Measurements from ENCODE around the gene RPL3.
A peak's percentile ranks its signal among the peaks of the same experiment; 100 is the strongest.
"Not testable (repeated sequence)": the region's sequence is repeated elsewhere in the genome, so short reads cannot be mapped to it uniquely, and the experiment has no call there.

RPL3 gene

DNA sequence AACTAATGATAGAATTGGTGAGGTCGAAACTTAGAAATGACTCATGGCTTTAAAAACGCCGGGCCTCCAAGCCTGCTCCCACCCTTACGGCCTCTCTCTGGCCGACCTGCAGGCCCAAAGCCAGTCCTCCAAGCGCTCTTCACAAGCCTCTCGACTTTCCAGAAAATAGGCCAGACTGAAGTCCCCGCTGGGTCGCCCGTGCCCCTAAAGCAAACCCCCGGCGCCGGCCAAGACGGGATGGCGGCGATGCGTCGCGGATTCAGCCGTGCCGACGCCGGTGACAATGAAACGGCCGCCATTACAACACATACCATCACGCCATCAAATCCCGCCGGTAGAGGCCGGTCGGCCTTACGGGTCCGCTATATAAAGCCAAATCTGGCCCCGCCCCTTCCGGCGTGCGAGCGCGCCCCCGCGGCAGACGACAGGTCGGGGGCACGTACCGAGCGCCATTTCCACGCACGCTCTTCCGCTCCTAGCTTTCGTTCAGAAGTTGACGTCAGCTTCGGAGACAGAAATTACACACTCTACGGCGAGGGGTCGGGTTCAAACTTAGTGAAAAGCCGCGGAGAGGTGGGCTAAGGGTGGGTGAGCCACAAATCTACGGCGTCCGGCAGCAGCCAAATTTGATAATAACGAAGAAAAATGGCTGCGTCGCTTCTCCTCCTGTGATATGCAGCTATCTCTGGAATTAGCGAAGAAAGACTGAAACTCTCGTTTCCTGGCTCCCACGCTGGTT lies at the start of gene RPL3:
Gene RPL3, minus strand, starts transcription at position 340 of the 739 bp plus-strand sequence. Its CDS starts 26 bp downstream, at position 314.
- DNase-seq = peak; percentile 98

DNA sequence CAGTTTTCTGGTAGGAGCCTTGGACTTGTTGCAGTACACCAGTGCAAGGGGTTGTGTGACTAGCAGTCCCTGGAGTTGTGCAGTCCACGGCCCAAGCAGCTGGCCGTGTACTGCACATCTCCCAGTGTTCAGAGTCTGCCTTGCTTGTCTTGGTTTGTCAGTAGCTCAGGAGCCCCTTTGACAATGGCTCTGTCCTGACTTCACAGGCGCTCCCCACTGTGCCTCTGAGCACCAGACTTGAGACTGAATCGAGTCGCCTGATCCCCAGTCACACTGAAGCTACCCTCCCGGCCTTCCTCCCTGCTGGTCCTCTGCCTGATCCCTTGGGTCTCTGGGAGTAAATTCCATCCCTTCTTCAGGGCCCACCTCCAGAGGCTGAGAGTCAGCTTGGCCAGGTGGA lies 49.8 kb upstream of the RPL3 start:
- no peak for DNase-seq

GRCh38 chr22:39368461-39368911 lies 49.1 kb upstream of the RPL3 start:
- DNase-seq = no peak

DNA sequence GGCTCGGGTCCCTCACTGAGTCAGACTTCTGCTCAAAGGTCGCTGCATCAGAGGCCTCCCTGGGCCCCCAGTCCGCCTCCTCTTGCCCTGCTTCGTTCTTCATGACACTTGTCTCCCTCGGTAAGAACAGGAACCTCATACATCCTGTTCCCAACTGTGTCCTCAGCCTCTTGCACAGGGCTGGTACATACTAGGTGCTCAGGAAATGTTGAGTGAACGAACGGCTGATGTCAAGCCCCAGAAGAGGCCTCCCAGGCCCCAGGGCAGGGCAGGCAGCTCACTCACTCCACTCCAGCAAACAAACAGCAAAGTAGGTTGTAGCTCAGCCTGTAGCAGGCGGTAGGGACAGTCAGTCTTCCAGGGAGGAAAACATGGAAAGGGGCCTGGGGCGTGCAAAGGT lies 47.6 kb upstream of the RPL3 start:
- no peak for DNase-seq

- no peak for DNase-seq
These were observed 46.0 kb upstream of the RPL3 start for GRCh38 chr22:39365492-39365780.

DNA sequence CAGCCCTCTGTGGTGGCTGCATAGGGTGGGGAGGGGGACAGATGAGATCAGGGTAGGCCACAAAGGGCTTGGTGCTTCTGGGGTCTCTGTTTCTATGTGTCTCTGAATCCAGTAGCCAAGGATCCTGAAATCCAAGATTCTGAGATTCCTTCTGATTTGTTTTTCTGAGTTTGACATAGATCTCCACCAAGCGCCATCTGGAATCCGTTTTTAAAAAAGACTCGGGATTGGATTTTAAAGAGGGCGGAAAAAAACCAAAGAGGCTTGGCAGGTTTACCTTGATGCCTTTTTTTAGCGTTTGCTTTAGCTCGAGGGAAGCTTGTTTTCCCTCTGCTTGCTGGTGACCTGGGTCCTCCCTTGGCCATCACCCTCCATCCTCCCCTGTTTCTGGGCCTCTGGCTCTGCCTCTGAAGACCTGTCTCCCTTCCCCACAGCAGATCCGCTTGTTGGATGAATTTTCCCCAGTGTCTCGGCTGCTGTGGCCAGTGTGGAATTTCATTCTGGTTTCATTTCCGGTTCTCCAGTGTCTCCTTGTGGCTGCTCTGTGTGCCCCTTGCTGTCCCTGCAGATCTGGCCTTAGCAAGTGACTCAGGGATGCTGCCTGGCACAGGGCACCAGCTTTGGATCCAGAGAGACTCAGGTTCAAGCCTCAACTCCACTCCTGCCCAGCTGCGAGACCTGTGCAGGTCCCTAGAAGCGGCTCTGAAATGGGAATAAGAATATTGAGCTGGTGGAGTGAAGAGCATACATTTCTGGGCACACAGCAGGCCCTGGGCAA lies 45.5 kb upstream of the RPL3 start:
- DNase-seq = peak; percentile 39

GRCh38 chr22:39363751-39364515 lies 44.5 kb upstream of the RPL3 start:
- DNase-seq = no peak

GRCh38 chr22:39362932-39363331 lies 43.5 kb upstream of the RPL3 start:
- DNase-seq = no peak

DNA sequence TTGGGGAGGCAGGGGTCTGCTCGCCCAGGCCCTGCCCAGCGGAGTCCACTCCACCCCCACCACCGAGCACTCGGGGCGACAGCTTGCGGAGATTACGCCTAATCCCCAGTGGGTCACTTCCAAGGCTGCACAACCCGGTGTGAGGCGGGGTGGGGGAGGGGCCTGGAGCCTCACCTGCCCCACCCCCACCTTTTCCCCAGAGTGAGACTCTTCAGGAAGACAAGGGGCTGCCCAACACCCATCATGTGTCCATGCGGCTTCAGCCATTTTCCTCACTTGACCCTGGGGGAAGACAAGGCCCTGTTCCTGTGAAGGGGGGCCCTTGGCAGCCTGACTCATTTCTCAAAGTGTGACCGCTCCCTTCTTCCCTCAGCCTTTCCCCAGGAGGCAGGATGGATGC lies 42.8 kb upstream of the RPL3 start:
- no peak for DNase-seq

GRCh38 chr22:39361496-39361895 lies 42.1 kb upstream of the RPL3 start:
- DNase-seq = no peak

GRCh38 chr22:39360674-39361413 lies 41.4 kb upstream of the RPL3 start:
- DNase-seq = peak; percentile 60

GRCh38 chr22:39360242-39360641 lies 40.8 kb upstream of the RPL3 start:
- DNase-seq = no peak

DNA sequence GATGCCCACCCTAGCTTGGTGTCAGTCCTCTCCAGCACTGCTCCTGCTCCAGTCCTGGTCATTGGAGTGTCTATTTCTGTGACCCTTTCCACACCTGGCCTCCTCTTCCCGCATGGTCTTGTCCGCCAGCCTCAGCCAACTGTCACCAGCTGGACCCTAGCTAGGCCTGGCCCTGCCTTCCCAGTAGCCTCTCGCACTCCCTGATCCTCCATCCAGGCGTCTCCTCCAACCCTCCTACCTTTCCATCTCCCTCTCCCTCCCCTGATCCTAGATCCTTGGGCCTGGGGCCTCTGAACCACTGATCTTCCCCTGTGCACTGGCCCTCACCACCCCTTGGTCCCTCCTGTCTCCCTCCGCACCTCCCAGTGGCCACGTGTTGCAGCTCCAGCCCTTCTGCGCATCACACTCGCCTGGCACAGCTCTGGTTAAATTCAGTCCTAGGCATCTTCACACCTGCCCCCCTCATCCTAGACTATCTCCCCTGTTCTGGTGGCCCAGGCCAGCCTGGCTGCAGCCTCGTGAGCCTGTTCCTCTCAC lies 40.3 kb upstream of the RPL3 start:
- DNase-seq = no peak

DNA sequence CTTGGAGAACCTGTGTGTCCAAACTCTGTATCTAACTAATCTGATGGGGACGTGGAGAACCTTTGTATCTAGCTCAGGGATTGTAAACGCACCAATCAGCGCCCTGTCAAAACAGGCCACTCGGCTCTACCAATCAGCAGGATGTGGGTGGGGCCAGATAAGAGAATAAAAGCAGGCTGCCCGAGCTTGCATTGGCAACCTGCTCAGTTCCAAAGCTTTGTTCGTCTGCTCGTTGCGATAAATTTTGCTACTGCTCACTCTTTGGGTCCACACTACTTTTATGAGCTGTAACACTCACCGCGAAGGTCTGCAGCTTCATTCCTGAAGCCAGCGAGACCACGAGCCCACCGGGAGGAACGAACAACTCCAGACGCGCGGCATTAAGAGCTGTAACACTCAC lies 38.8 kb upstream of the RPL3 start:
- not testable (repeated sequence) for DNase-seq

- DNase-seq = not testable (repeated sequence)
These were observed 38.0 kb upstream of the RPL3 start for GRCh38 chr22:39357110-39358108.

DNA sequence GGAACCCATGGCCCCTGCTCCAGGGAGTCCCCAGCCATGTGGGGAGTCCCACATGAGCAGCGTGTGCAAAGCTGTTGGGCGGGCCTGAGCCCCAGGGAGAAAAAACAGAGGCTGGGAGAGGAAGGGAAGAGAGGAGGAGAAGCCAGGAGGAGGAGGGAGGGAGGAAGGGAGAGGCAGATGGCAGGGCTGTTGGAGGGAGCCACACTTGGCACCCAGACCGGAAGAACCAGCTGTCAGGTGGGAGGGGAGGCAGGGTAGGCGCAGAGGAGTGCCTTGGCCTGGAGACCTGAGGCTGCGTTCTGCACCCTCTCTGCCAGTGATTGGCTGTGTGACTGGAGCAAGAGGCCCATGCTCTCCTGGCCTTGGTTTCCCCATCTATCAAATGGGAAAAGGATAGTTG lies 37.0 kb upstream of the RPL3 start:
- peak; percentile 93 for DNase-seq

GRCh38 chr22:39355805-39356204 lies 36.4 kb upstream of the RPL3 start:
- DNase-seq = not testable (repeated sequence)

GRCh38 chr22:39355080-39355479 lies 35.7 kb upstream of the RPL3 start:
- no peak for DNase-seq

DNA sequence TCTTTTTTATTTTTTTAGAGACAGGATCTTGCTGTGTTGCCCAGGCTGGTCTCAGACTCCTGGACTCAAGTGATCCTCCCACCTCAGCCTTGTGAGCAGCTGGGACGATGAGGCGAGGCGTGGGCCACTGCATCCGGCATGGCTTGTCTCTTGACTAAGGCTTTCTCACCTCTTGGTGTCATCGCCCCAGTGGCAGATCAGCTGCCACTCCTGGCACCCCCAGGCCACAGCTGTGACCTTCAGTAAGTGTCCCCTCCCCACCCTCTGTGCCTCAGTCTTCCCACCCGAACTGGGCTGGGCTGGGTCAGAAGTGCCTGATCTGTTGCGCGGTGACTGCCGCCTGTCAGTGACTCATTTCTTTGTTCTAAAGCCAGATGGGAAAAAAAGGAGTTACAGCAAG lies 33.9 kb upstream of the RPL3 start:
- no peak for DNase-seq

DNA sequence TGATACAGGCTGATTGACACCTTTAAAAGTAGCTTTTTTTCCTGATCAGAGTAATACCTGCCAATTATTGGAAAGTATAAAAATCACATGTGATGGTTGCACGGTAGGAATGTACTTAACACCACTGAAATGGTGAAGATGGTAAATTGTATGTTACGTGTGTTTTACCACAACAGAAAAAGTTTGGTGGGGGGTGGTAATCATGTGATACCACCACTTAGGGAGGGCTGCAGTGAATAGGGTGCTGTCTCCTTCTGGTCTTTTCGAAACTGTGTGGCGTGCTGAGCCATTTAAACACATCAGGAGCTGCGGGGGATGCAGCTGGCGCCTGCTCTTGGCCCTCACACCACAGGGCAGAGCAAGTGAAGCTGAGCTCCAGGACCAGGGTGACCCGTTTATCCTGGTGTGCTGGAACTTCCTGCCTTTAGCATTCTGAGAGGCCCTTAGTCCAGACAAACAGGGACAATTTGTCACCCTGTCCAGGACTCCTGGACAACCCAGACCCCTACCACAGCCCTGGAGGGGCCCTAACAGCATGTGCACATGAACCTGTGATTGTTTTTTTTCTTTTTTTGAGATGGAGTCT lies 33.0 kb upstream of the RPL3 start:
- no peak for DNase-seq

DNA sequence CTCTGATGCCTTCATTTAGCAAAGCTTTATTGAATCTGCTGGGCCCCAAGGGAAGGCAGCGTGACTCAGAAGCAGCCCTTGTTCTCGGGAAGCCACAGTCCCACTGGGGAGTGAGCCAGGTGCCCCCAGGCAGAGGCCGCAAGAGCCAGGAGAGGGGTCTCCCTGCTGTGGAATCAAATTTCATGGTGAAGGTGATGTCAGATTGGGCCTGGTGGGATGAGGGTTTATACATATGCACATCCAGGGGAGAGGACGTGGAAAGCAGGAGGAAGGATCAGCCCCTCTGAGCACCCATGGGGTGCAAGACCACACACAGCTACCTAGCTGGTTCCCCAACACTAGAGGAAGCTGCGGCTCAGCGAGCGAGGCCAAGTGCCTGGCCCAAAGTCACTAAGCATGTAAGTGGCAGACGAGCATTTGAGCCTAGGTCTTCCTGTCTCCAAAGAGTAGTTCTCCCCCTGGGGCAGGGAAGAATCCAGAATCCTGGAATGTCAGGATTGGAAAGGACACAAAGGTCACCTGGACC lies 32.3 kb upstream of the RPL3 start:
- peak; percentile 64 for DNase-seq
